ENCODE data around the gene CLGN. TPM values are rescaled to one million over a fixed set of nuclear protein-coding genes. Genes with fewer than 3 reads are reported as not detected.
"Not testable (repeated sequence)": the region's sequence is repeated elsewhere in the genome, so short reads cannot be mapped to it uniquely, and the experiment has no call there.

CLGN gene
- polyA plus RNA-seq, 1 donor: 1.9 TPM

DNA sequence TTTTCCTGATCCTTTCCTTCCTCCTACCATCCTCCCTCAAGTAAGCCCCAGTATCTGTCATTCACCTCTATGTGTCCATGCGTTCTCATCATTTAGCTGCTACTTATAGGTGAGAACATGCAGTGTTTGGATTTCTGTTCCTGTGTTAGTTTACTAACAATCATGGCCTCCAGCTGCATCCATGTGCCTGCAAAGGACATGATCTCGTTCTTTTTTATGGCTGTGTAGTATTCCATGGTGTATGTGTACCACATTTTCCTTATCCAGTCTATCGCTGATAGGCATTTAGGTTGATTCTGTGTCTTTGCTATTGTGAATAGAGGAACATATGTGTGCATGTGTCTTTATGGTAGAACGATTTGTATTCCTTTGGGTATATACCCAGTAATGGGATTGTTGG is 16.9 kb upstream of the CLGN start:
- not testable (repeated sequence) for H3K36me3 ChIP-seq (ENCODE audit: control insufficient read depth, insufficient read depth, low read length); H3K4me1 ChIP-seq (ENCODE audit: control insufficient read depth, insufficient read depth, low read length); H3K9me3 ChIP-seq (ENCODE audit: control insufficient read depth, low read depth, low read length); H3K4me3 ChIP-seq (ENCODE audit: low read length); H3K27ac ChIP-seq (ENCODE audit: low read length); H3K27me3 ChIP-seq (ENCODE audit: control insufficient read depth, insufficient read depth, low read length); DNase-seq
- no CpG with 5 or more reads among the region's 4 CpGs for WGBS (ENCODE audit: insufficient coverage, low lambda C conversion rate)

- H3K36me3 ChIP-seq (ENCODE audit: control insufficient read depth, insufficient read depth, low read length): no peaks in the 10 kb centered on the region
- DNase-seq: no peak
- H3K9me3 ChIP-seq (ENCODE audit: control insufficient read depth, low read depth, low read length): no peaks in the 10 kb centered on the region
- H3K4me1 ChIP-seq (ENCODE audit: control insufficient read depth, insufficient read depth, low read length): no peaks in the 10 kb centered on the region
- no peak overlapping the region for H3K27ac ChIP-seq (ENCODE audit: low read length)
- no peaks in the 10 kb centered on the region for H3K27me3 ChIP-seq (ENCODE audit: control insufficient read depth, insufficient read depth, low read length)
- no peak overlapping the region for H3K4me3 ChIP-seq (ENCODE audit: low read length)
Observed at GRCh38 chr4:140439644-140440142, 12.2 kb upstream of the CLGN start.

DNA sequence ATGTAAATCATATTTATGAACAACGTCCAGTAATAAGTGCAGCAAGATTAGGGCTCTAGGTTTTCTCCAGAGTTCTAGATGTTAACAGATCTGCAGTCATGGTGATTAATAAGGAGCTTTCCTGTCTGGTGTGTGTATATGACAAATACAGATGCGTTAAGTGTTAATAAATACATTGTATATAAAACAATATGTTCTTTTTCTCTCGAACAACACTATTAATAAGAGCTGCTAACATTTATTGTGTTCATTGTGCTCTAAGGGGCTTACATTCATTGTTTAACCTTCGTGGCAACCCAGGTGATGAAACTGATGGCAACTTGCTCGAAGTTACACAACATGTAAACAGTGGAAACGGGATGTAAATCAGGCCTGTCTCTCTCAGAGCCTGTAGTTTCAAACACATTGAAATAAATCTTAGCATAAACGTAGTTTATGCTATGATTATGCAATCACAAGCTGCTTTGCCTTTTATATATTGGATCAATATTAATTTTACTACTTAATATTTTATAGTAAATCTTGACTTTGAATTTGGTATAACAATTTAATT is 547 bp upstream of the CLGN start:
- no peak overlapping the region for H3K27ac ChIP-seq (ENCODE audit: low read length)
- no peaks in the 10 kb centered on the region for H3K36me3 ChIP-seq (ENCODE audit: control insufficient read depth, insufficient read depth, low read length)
- peak overlapping the region; percentile 59 for H3K4me3 ChIP-seq (ENCODE audit: low read length)
- DNase-seq: no peak
- no peaks in the 10 kb centered on the region for H3K9me3 ChIP-seq (ENCODE audit: control insufficient read depth, low read depth, low read length)
- H3K27me3 ChIP-seq (ENCODE audit: control insufficient read depth, insufficient read depth, low read length): peaks cover 15% of the 10 kb centered on the region
- H3K4me1 ChIP-seq (ENCODE audit: control insufficient read depth, insufficient read depth, low read length): no peaks in the 10 kb centered on the region
- WGBS (ENCODE audit: insufficient coverage, low lambda C conversion rate): 62% methylated on average over 4 of the region's 7 CpGs

GRCh38 chr4:140426610-140427105 is 790 bp downstream of the CLGN start:
- peak overlapping the region; percentile 13 for H3K27ac ChIP-seq (ENCODE audit: low read length)
- no peak for DNase-seq
- H3K36me3 ChIP-seq (ENCODE audit: control insufficient read depth, insufficient read depth, low read length): no peaks in the 10 kb centered on the region
- no peaks in the 10 kb centered on the region for H3K4me1 ChIP-seq (ENCODE audit: control insufficient read depth, insufficient read depth, low read length)
- peak overlapping the region; percentile 59 for H3K4me3 ChIP-seq (ENCODE audit: low read length)
- no peaks in the 10 kb centered on the region for H3K9me3 ChIP-seq (ENCODE audit: control insufficient read depth, low read depth, low read length)
- 65% methylated on average over 3 of the region's 23 CpGs for WGBS (ENCODE audit: insufficient coverage, low lambda C conversion rate)
- peaks cover 15% of the 10 kb centered on the region for H3K27me3 ChIP-seq (ENCODE audit: control insufficient read depth, insufficient read depth, low read length)

DNA sequence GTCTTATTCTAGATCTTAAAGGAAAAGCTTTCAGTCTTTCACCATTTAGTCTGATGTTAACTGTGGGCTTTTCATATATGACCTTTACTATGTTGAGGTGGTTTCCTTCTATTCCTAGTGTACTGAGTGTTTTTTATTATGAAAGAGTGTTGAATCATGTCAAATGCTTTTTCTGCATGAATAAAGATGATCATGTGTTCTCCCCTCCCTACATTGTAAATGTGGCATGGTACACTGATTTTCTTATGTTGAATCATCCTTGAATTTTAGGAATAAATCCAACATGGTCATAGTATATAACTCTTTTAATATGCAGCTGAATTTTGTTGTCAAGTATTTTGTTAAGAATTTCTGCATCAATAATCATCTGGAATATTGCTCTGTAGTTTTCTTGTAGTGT is 4.3 kb downstream of the CLGN start:
- no peaks in the 10 kb centered on the region for H3K36me3 ChIP-seq (ENCODE audit: control insufficient read depth, insufficient read depth, low read length)
- no peak overlapping the region for H3K4me3 ChIP-seq (ENCODE audit: low read length)
- no peak overlapping the region for H3K27ac ChIP-seq (ENCODE audit: low read length)
- no peaks in the 10 kb centered on the region for H3K9me3 ChIP-seq (ENCODE audit: control insufficient read depth, low read depth, low read length)
- no peaks in the 10 kb centered on the region for H3K4me1 ChIP-seq (ENCODE audit: control insufficient read depth, insufficient read depth, low read length)
- peaks cover 15% of the 10 kb centered on the region for H3K27me3 ChIP-seq (ENCODE audit: control insufficient read depth, insufficient read depth, low read length)
- no peak for DNase-seq

DNA sequence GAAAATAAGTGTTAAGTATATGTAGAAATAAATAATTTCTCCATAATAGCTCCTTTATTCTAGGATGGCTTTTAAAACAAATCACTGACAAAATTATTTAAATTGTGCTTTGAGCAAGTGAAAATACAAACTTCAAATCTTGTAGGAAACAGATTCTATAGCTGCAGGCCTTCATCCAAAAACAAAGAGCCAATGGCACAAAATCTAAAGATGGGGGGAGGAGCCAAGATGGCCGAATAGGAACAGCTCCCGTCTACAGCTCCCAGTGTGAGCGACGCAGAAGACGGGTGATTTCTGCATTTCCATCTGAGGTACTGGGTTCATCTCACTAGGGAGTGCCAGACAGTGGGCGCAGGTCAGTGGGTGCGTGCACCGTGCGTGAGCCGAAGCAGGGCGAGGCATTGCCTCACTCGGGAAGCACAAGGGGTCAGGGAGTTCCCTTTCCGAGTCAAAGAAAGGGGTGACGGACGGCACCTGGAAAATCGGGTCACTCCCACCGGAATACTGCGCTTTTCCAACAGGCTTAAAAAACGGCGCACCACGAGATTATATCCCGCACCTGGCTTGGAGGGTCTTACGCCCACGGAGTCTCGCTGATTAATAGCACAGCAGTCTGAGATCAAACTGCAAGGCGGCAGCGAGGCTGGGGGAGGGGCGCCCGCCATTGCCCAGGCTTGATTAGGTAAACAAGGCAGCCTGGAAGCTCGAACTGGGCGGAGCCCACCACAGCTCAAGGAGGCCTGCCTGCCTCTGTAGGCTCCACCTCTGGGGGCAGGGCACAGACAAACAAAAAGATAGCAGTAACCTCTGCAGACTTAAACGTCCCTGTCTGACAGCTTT is 14.1 kb downstream of the CLGN start:
- not testable (repeated sequence) for H3K27me3 ChIP-seq (ENCODE audit: control insufficient read depth, insufficient read depth, low read length); H3K27ac ChIP-seq (ENCODE audit: low read length); DNase-seq; H3K4me3 ChIP-seq (ENCODE audit: low read length); H3K4me1 ChIP-seq (ENCODE audit: control insufficient read depth, insufficient read depth, low read length); H3K36me3 ChIP-seq (ENCODE audit: control insufficient read depth, insufficient read depth, low read length); H3K9me3 ChIP-seq (ENCODE audit: control insufficient read depth, low read depth, low read length)
- no CpG with 5 or more reads among the region's 32 CpGs for WGBS (ENCODE audit: insufficient coverage, low lambda C conversion rate)

- WGBS (ENCODE audit: insufficient coverage, low lambda C conversion rate): no CpG with 5 or more reads among the region's 1 CpG
Observed at GRCh38 chr4:140408974-140409373, 18.5 kb downstream of the CLGN start.

GRCh38 chr4:140406292-140406691 is 21.2 kb downstream of the CLGN start:
- Histone ChIP-seq H3K4me1 (ENCODE audit: control insufficient read depth, insufficient read depth, low read length) (no peaks in the 10 kb centered on the region), H3K36me3 (ENCODE audit: control insufficient read depth, insufficient read depth, low read length) (no peaks in the 10 kb centered on the region), H3K9me3 (ENCODE audit: control insufficient read depth, low read depth, low read length) (no peaks in the 10 kb centered on the region), H3K27ac (ENCODE audit: low read length) (no peak overlapping the region), H3K4me3 (ENCODE audit: low read length) (no peak overlapping the region), H3K27me3 (ENCODE audit: control insufficient read depth, insufficient read depth, low read length) (no peaks in the 10 kb centered on the region)
- DNase-seq: no peak

More at GRCh38 chr4:140408974-140409373, 18.5 kb downstream of the CLGN start:
- no peaks in the 10 kb centered on the region for H3K9me3 ChIP-seq (ENCODE audit: control insufficient read depth, low read depth, low read length)
- no peaks in the 10 kb centered on the region for H3K4me1 ChIP-seq (ENCODE audit: control insufficient read depth, insufficient read depth, low read length)
- H3K36me3 ChIP-seq (ENCODE audit: control insufficient read depth, insufficient read depth, low read length): no peaks in the 10 kb centered on the region
- no peaks in the 10 kb centered on the region for H3K27me3 ChIP-seq (ENCODE audit: control insufficient read depth, insufficient read depth, low read length)
- peak; percentile 8 to 14 for DNase-seq
- no peak overlapping the region for H3K4me3 ChIP-seq (ENCODE audit: low read length)
- no peak overlapping the region for H3K27ac ChIP-seq (ENCODE audit: low read length)

DNA sequence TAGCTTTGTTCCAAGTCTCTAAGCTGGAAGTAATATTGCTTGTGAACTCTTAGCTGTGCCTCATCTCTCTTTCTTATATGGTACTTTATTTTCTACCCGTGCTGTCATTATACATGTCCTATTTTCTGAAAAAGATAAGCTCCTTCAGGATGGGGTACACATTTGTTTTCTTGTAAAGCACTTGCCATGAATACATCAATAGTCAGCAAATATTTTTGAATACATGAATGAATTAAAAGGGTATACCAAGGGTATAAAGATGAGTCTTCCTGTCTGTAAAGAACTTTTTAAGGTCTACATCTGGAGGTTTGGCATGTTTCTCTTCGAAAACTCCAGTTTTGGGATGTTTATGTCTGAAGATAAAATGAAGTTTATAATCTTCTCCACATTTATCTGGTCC is 27.3 kb downstream of the CLGN start:
- H3K4me1 ChIP-seq (ENCODE audit: control insufficient read depth, insufficient read depth, low read length): no peaks in the 10 kb centered on the region
- H3K27ac ChIP-seq (ENCODE audit: low read length): no peak overlapping the region
- no peak overlapping the region for H3K4me3 ChIP-seq (ENCODE audit: low read length)
- no peaks in the 10 kb centered on the region for H3K27me3 ChIP-seq (ENCODE audit: control insufficient read depth, insufficient read depth, low read length)
- DNase-seq: no peak
- 60% methylated on average over 1 of the region's 2 CpGs for WGBS (ENCODE audit: insufficient coverage, low lambda C conversion rate)
- H3K9me3 ChIP-seq (ENCODE audit: control insufficient read depth, low read depth, low read length): no peaks in the 10 kb centered on the region
- H3K36me3 ChIP-seq (ENCODE audit: control insufficient read depth, insufficient read depth, low read length): no peaks in the 10 kb centered on the region

- H3K27me3 ChIP-seq (ENCODE audit: control insufficient read depth, insufficient read depth, low read length): no peaks in the 10 kb centered on the region
- no peaks in the 10 kb centered on the region for H3K9me3 ChIP-seq (ENCODE audit: control insufficient read depth, low read depth, low read length)
- no peak overlapping the region for H3K4me3 ChIP-seq (ENCODE audit: low read length)
- no peaks in the 10 kb centered on the region for H3K4me1 ChIP-seq (ENCODE audit: control insufficient read depth, insufficient read depth, low read length)
- no peak for DNase-seq
- no peak overlapping the region for H3K27ac ChIP-seq (ENCODE audit: low read length)
- H3K36me3 ChIP-seq (ENCODE audit: control insufficient read depth, insufficient read depth, low read length): no peaks in the 10 kb centered on the region
- WGBS (ENCODE audit: insufficient coverage, low lambda C conversion rate): no CpG with 5 or more reads among the region's 5 CpGs
Observed at GRCh38 chr4:140395668-140396067, 31.8 kb downstream of the CLGN start.

DNA sequence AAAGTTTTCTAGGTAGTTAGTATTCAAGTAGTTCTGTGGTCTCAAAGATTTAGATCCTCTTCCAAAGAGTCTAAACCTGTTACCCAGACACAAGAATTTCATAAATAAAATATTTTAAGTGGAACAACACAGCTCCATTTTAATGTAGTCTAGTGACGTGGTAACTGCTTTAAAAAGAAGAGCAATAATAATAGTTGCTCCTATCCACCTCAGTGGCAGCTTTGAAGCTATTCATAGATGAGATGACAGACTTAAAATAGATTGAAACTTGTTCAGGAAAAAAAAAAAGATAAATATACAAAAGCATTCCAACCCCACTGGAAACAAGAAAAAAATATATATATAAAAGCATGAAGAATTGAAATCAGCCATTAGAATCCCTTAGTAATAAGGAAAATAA is 39.4 kb downstream of the CLGN start:
- Histone ChIP-seq H3K27ac (ENCODE audit: low read length) (no peak overlapping the region), H3K4me1 (ENCODE audit: control insufficient read depth, insufficient read depth, low read length) (no peaks in the 10 kb centered on the region), H3K36me3 (ENCODE audit: control insufficient read depth, insufficient read depth, low read length) (no peaks in the 10 kb centered on the region), H3K9me3 (ENCODE audit: control insufficient read depth, low read depth, low read length) (no peaks in the 10 kb centered on the region), H3K27me3 (ENCODE audit: control insufficient read depth, insufficient read depth, low read length) (no peaks in the 10 kb centered on the region), H3K4me3 (ENCODE audit: low read length) (no peak overlapping the region)
- WGBS (ENCODE audit: insufficient coverage, low lambda C conversion rate): 86% methylated on average over 1 of the region's 1 CpG
- DNase-seq: no peak
